ENCODE measurements around the gene MPZL2. TPM values are rescaled to one million over a fixed set of nuclear protein-coding genes. Genes with fewer than 3 reads are reported as not detected.

MPZL2 gene
- total RNA-seq, 6 donors from 2014 or later = 51.6 to 146 (median 110) TPM

DNA sequence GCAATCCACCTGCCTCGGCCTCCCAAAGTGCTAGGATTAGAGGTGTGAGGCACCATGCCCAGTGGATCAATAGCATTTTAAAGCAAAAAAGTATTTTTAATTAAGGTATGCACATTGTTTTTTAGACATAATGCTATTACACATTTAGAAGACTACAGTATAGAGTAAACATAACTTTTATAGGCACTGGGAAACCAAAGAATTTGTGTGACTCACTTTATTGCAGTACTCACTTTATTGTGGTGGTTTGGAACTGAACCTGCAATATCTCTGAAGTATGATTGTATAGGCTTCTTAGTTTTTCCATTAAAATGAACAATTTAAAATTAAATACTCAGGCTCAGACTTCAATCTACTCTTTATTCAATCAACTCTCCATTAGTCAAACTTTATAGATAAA lies 22.9 kb upstream of the MPZL2 start:
- ATAC-seq (ENCODE audit: low FRiP score in 2 of 2) (no peak), DNase-seq (no peak)
- no peaks in the 10 kb centered on the region for H3K9me3 ChIP-seq
- no peaks in the 10 kb centered on the region for H3K36me3 ChIP-seq
- no peak overlapping the region for H3K27ac ChIP-seq
- TF ChIP-seq CTCF (IDR thresholded peaks at IDR 0.05) (no peak), POLR2A (IDR thresholded peaks at IDR 0.05) (no peak), EP300 (IDR thresholded peaks at IDR 0.05) (no peak), POLR2AphosphoS5 (IDR thresholded peaks at IDR 0.05) (no peak)
- H3K4me3 ChIP-seq = no peak overlapping the region
- H3K27me3 ChIP-seq = no peaks in the 10 kb centered on the region
- WGBS, 2 donors = 81 to 88% methylated on average over 1 of the region's 1 CpG
- H3K4me1 ChIP-seq = no peaks in the 10 kb centered on the region

DNA sequence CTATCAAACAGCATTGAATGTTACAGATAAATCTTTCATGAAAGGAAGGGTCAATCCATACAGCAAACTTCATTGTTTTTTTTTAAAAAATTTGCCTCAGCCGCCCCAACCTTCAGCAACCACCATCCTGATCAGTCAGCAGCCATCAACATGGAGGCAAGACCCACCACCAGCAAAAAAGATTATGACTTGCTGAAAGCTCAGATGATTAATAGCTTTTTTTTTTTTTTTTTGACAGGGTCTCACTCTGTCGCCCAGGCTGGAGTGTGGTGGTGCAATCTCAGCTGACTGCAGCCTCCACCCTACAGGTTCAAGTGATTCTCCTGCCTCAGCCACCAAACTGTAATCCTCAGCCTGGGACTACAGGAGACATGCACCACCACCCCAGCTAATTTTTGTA lies 22.4 kb upstream of the MPZL2 start:
- ATAC-seq (ENCODE audit: low FRiP score in 2 of 2) (no peak), DNase-seq (no peak)
- H3K9me3 ChIP-seq = no peaks in the 10 kb centered on the region
- H3K27ac ChIP-seq = no peak overlapping the region
- TF ChIP-seq CTCF (IDR thresholded peaks at IDR 0.05) (no peak), POLR2A (IDR thresholded peaks at IDR 0.05) (no peak), POLR2AphosphoS5 (IDR thresholded peaks at IDR 0.05) (no peak), EP300 (IDR thresholded peaks at IDR 0.05) (no peak)
- H3K27me3 ChIP-seq = no peaks in the 10 kb centered on the region
- 86 to 91% methylated on average over 2 of the region's 2 CpGs for WGBS, 2 donors
- H3K36me3 ChIP-seq = no peaks in the 10 kb centered on the region
- no peak overlapping the region for H3K4me3 ChIP-seq
- H3K4me1 ChIP-seq = no peaks in the 10 kb centered on the region

- H3K36me3 ChIP-seq = no peaks in the 10 kb centered on the region
- WGBS, 2 donors = 58 to 69% methylated on average over 4 of the region's 4 CpGs
- TF ChIP-seq CTCF (IDR thresholded peaks at IDR 0.05) = no peak
- TF ChIP-seq POLR2AphosphoS5 (IDR thresholded peaks at IDR 0.05) = no peak
- TF ChIP-seq POLR2A (IDR thresholded peaks at IDR 0.05) = no peak
- no peak for TF ChIP-seq EP300 (IDR thresholded peaks at IDR 0.05)
- H3K27me3 ChIP-seq = no peaks in the 10 kb centered on the region
- no peak overlapping the region for H3K27ac ChIP-seq
- no peaks in the 10 kb centered on the region for H3K9me3 ChIP-seq
- ATAC-seq (ENCODE audit: low FRiP score in 2 of 2) (no peak), DNase-seq (no peak)
- no peak overlapping the region for H3K4me3 ChIP-seq
- H3K4me1 ChIP-seq = peaks cover 0 to 3% (median 0%) of the 10 kb centered on the region in 4 donors
Measured at GRCh38 chr11:118283756-118284350, 19.8 kb upstream of the MPZL2 start.

DNA sequence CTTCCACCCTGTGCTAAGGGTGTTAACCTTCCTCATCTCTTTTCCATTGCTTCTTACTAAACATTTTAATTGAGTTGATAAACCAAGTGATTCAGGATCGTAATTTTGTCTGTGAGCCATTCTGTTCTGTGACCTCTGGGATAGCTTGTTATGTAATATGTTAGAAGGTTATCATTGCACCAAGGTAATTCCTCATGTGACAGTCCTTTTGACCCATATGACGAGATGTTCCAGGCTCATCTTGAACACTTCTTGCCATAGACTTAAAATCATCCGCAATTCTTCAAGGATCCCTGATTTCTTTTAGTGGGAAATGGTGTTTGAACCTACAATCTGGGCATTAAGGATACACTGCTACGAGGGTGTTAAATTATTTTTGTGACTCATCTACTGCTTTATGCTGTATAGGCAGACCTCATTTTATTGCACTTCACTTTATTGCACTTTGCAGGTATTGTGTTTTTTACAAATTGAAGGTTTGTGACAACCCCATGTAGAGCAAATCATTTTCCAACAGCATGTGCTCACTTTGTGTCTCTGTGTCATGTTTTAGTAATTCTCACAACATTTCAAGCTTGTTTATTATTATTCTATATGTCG lies 19.0 kb upstream of the MPZL2 start:
- Histone ChIP-seq H3K27ac (no peak overlapping the region), H3K4me3 (no peak overlapping the region), H3K9me3 (no peaks in the 10 kb centered on the region), H3K4me1 (peaks cover 0 to 3% (median 0%) of the 10 kb centered on the region in 4 donors), H3K27me3 (no peaks in the 10 kb centered on the region), H3K36me3 (no peaks in the 10 kb centered on the region)
- DNase-seq = no peak
- ATAC-seq (ENCODE audit: low FRiP score in 2 of 2) = no peak
- TF ChIP-seq POLR2A (IDR thresholded peaks at IDR 0.05) (no peak), EP300 (IDR thresholded peaks at IDR 0.05) (no peak), CTCF (IDR thresholded peaks at IDR 0.05) (no peak), POLR2AphosphoS5 (IDR thresholded peaks at IDR 0.05) (no peak)
- 83 to 87% methylated on average over 5 of the region's 5 CpGs for WGBS, 2 donors

GRCh38 chr11:118282606-118283005 lies 18.5 kb upstream of the MPZL2 start:
- WGBS, 2 donors = 77 to 78% methylated on average over 6 of the region's 6 CpGs
- no peaks in the 10 kb centered on the region for H3K36me3 ChIP-seq
- TF ChIP-seq POLR2A (IDR thresholded peaks at IDR 0.05) = no peak
- no peak for TF ChIP-seq POLR2AphosphoS5 (IDR thresholded peaks at IDR 0.05)
- no peak for TF ChIP-seq EP300 (IDR thresholded peaks at IDR 0.05)
- no peak for TF ChIP-seq CTCF (IDR thresholded peaks at IDR 0.05)
- no peak overlapping the region for H3K4me3 ChIP-seq
- no peaks in the 10 kb centered on the region for H3K27me3 ChIP-seq
- H3K9me3 ChIP-seq = no peaks in the 10 kb centered on the region
- peaks cover 0 to 7% (median 2%) of the 10 kb centered on the region in 4 donors for H3K4me1 ChIP-seq
- no peak for ATAC-seq (ENCODE audit: low FRiP score in 2 of 2)
- DNase-seq = no peak
- no peak overlapping the region for H3K27ac ChIP-seq
